Neural progenitor cell (in vitro differentiated cells): ENCODE results near the gene MYOM3. TPM values are rescaled to one million over a fixed set of nuclear protein-coding genes. Genes with fewer than 3 reads are reported as not detected.

Source experiments
- DNase-seq: peaks from one replicate; pipeline ENCODE4 v3.0.0-alpha.2; 2016; ENCODE audit warnings: low spot score
- H2AFZ ChIP-seq: fragments of 200-600 bp; sonication (generic); replicated peaks from 2 replicates; pipeline ENCODE4 v1.6.1; 2016; ENCODE audit warnings: antibody characterized with exemption
- H3F3A ChIP-seq: fragments of 200-600 bp; sonication (generic); 2 replicates; pipeline ENCODE4 v1.6.1; 2016; ENCODE audit warnings: antibody characterized with exemption, low read depth
- H3K27ac ChIP-seq: fragments of 200-600 bp; sonication (generic); 2 replicates; pipeline ENCODE4 v1.5.1; 2016; ENCODE audit warnings: mild to moderate bottlenecking
- H3K27me3 ChIP-seq: fragments of 200-600 bp; sonication (generic); 2 replicates; pipeline ENCODE4 v1.6.1; 2016; ENCODE audit warnings: mild to moderate bottlenecking, moderate library complexity
- H3K36me3 ChIP-seq: fragments of 200-600 bp; sonication (generic); 2 replicates; pipeline ENCODE4 v1.5.1; 2016
- H3K4me1 ChIP-seq: fragments of 200-600 bp; sonication (generic); 2 replicates; pipeline ENCODE4 v1.6.1; 2016; ENCODE audit warnings: mixed run types
- H3K4me2 ChIP-seq: fragments of 200-600 bp; sonication (generic); 2 replicates; pipeline ENCODE4 v1.6.1; 2016
- H3K4me3 ChIP-seq: fragments of 200-600 bp; sonication (generic); 2 replicates; pipeline ENCODE4 v1.5.1; 2016
- H3K79me2 ChIP-seq: fragments of 200-600 bp; sonication (generic); 2 replicates; pipeline ENCODE4 v1.6.1; 2016; ENCODE audit warnings: low read depth
- H3K9ac ChIP-seq: fragments of 200-600 bp; sonication (generic); 2 replicates; pipeline ENCODE4 v1.6.1; 2016
- H3K9me3 ChIP-seq: fragments of 200-600 bp; sonication (generic); 2 replicates; pipeline ENCODE4 v1.5.1; 2016; ENCODE audit warnings: low read depth
- H4K20me1 ChIP-seq: fragments of 200-600 bp; sonication (generic); 2 replicates; pipeline ENCODE4 v1.6.1; 2016; ENCODE audit warnings: low read depth
- H3K27ac Mint-ChIP-seq: 3 replicates; pipeline ENCODE4 v1.8.0; 2021; ENCODE audit warnings: mixed read lengths
- H3K27me3 Mint-ChIP-seq: 2 replicates; pipeline ENCODE4 v1.8.0; 2022; ENCODE audit warnings: low read depth, mild to moderate bottlenecking, inconsistent platforms, moderate library complexity, mixed read lengths; ENCODE audit not compliant: insufficient read depth
- H3K36me3 Mint-ChIP-seq: 3 replicates; pipeline ENCODE4 v1.8.0; 2021; ENCODE audit warnings: mixed read lengths
- H3K4me1 Mint-ChIP-seq: 3 replicates; pipeline ENCODE4 v1.8.0; 2021; ENCODE audit warnings: mixed read lengths
- H3K4me3 Mint-ChIP-seq: 3 replicates; pipeline ENCODE4 v1.8.0; 2021; ENCODE audit warnings: mild to moderate bottlenecking, moderate library complexity, mixed read lengths
- H3K9me3 Mint-ChIP-seq: 3 replicates; pipeline ENCODE4 v1.8.0; 2020; ENCODE audit warnings: mixed read lengths
- CTCF ChIP-seq: fragments of 200-600 bp; sonication (generic); IDR thresholded peaks from 2 replicates; pipeline ENCODE4 v1.5.1; 2017; ENCODE audit warnings: antibody characterized with exemption, mild to moderate bottlenecking
- EZH2 ChIP-seq: fragments of 200-600 bp; sonication (generic); IDR thresholded peaks from 2 replicates; pipeline ENCODE4 v1.6.1; 2017; ENCODE audit warnings: antibody characterized with exemption, mild to moderate bottlenecking, moderate library complexity
- EZH2phosphoT487 ChIP-seq: fragments of 200-600 bp; sonication (generic); IDR thresholded peaks from 2 replicates; pipeline ENCODE4 v1.6.1; 2017; ENCODE audit warnings: antibody characterized with exemption
- total RNA-seq: library from RNA; depleted of rRNA; stranded (reverse); fragments of >200 nt; gene quantifications from 2 replicates; pipeline ENCODE4 v1.2.3, GENCODE V29; 2015; ENCODE audit warnings: low replicate concordance

MYOM3 gene
- total RNA-seq, 1 donor from 2014 or later: not detected

GRCh38 chr1:24069817-24070216, 42.1 kb downstream of the MYOM3 start:
- H3K4me3 Mint-ChIP-seq: no peak overlapping the region
- H3K4me1 ChIP-seq: peaks cover 3% of the 10 kb centered on the region
- DNase-seq: no peak
- no peak overlapping the region for H3K4me2 ChIP-seq
- no peaks in the 10 kb centered on the region for H3K36me3 Mint-ChIP-seq
- peaks cover 5% of the 10 kb centered on the region for H3K27me3 Mint-ChIP-seq
- no peak overlapping the region for H3K4me3 ChIP-seq
- no peak for TF ChIP-seq EZH2
- no peak for TF ChIP-seq CTCF
- no peak for TF ChIP-seq EZH2phosphoT487
- H2AFZ ChIP-seq: no peak overlapping the region
- no peaks in the 10 kb centered on the region for H3K79me2 ChIP-seq
- no peaks in the 10 kb centered on the region for H4K20me1 ChIP-seq
- H3F3A ChIP-seq: no peaks in the 10 kb centered on the region
- H3K36me3 ChIP-seq: no peaks in the 10 kb centered on the region
- peaks cover 5% of the 10 kb centered on the region for H3K4me1 Mint-ChIP-seq
- H3K27me3 ChIP-seq: no peaks in the 10 kb centered on the region
- H3K9ac ChIP-seq: no peak overlapping the region
- no peaks in the 10 kb centered on the region for H3K9me3 ChIP-seq
- H3K9me3 Mint-ChIP-seq: no peaks in the 10 kb centered on the region
- no peak overlapping the region for H3K27ac ChIP-seq
- H3K27ac Mint-ChIP-seq: no peak overlapping the region

- H3K9me3 ChIP-seq: no peaks in the 10 kb centered on the region
- Mint-ChIP-seq H3K36me3 (no peaks in the 10 kb centered on the region), H3K9me3 (no peaks in the 10 kb centered on the region), H3K27ac (no peak overlapping the region), H3K27me3 (peaks cover 6% of the 10 kb centered on the region), H3K4me3 (no peak overlapping the region), H3K4me1 (peaks cover 5% of the 10 kb centered on the region)
- H3K4me2 ChIP-seq: no peak overlapping the region
- H3F3A ChIP-seq: no peaks in the 10 kb centered on the region
- no peaks in the 10 kb centered on the region for H3K79me2 ChIP-seq
- H3K27me3 ChIP-seq: no peaks in the 10 kb centered on the region
- DNase-seq: no peak
- H3K9ac ChIP-seq: no peak overlapping the region
- H2AFZ ChIP-seq: no peak overlapping the region
- H3K4me3 ChIP-seq: no peak overlapping the region
- TF ChIP-seq EZH2phosphoT487: no peak
- no peak for TF ChIP-seq CTCF
- TF ChIP-seq EZH2: no peak
- H4K20me1 ChIP-seq: no peaks in the 10 kb centered on the region
- no peak overlapping the region for H3K27ac ChIP-seq
- H3K4me1 ChIP-seq: peaks cover 3% of the 10 kb centered on the region
- H3K36me3 ChIP-seq: no peaks in the 10 kb centered on the region
Measured at GRCh38 chr1:24067978-24068377, 44.0 kb downstream of the MYOM3 start.

GRCh38 chr1:24065304-24065703, 46.6 kb downstream of the MYOM3 start:
- Histone ChIP-seq H3K9ac (no peak overlapping the region), H4K20me1 (no peaks in the 10 kb centered on the region), H3K9me3 (no peaks in the 10 kb centered on the region), H2AFZ (no peak overlapping the region), H3K79me2 (no peaks in the 10 kb centered on the region), H3F3A (no peaks in the 10 kb centered on the region), H3K27ac (no peak overlapping the region), H3K4me2 (no peak overlapping the region), H3K27me3 (no peaks in the 10 kb centered on the region), H3K36me3 (no peaks in the 10 kb centered on the region), H3K4me1 (no peaks in the 10 kb centered on the region), H3K4me3 (no peak overlapping the region)
- DNase-seq: no peak
- no peak overlapping the region for H3K4me3 Mint-ChIP-seq
- H3K36me3 Mint-ChIP-seq: no peaks in the 10 kb centered on the region
- H3K4me1 Mint-ChIP-seq: no peaks in the 10 kb centered on the region
- peaks cover 13% of the 10 kb centered on the region for H3K27me3 Mint-ChIP-seq
- H3K27ac Mint-ChIP-seq: no peak overlapping the region
- no peak for TF ChIP-seq EZH2phosphoT487
- no peak for TF ChIP-seq EZH2
- no peak for TF ChIP-seq CTCF
- peaks cover 10% of the 10 kb centered on the region for H3K9me3 Mint-ChIP-seq

- no peaks in the 10 kb centered on the region for H3K27me3 ChIP-seq
- H2AFZ ChIP-seq: no peak overlapping the region
- H4K20me1 ChIP-seq: no peaks in the 10 kb centered on the region
- Mint-ChIP-seq H3K4me1 (peaks cover 2% of the 10 kb centered on the region), H3K36me3 (no peaks in the 10 kb centered on the region), H3K27ac (no peak overlapping the region), H3K27me3 (peaks cover 16% of the 10 kb centered on the region), H3K9me3 (peaks cover 10% of the 10 kb centered on the region), H3K4me3 (no peak overlapping the region)
- no peaks in the 10 kb centered on the region for H3F3A ChIP-seq
- H3K4me3 ChIP-seq: no peak overlapping the region
- H3K9me3 ChIP-seq: no peaks in the 10 kb centered on the region
- no peak for DNase-seq
- no peaks in the 10 kb centered on the region for H3K36me3 ChIP-seq
- TF ChIP-seq EZH2phosphoT487 (no peak), CTCF (no peak), EZH2 (no peak)
- no peak overlapping the region for H3K27ac ChIP-seq
- no peaks in the 10 kb centered on the region for H3K79me2 ChIP-seq
- H3K4me1 ChIP-seq: no peaks in the 10 kb centered on the region
- H3K4me2 ChIP-seq: no peak overlapping the region
- H3K9ac ChIP-seq: no peak overlapping the region
Measured at GRCh38 chr1:24062221-24062620, 49.7 kb downstream of the MYOM3 start.
